Activated CD8-positive, alpha-beta T cell treated with anti-CD3 and anti-CD28 coated beads for 36 hours (primary cell): ENCODE measurements around the gene SPATA31A6. TPM values are rescaled to one million over a fixed set of nuclear protein-coding genes. Genes with fewer than 3 reads are reported as not detected.
"Not testable (repeated sequence)": the region's sequence is repeated elsewhere in the genome, so short reads cannot be mapped to it uniquely, and the experiment has no call there.

ENCODE experiments used
- ATAC-seq: fragments of 200-7000 bp; cut with Tn5 transposase; one replicate; pipeline ENCODE4 v1.10.0; 2021; ENCODE audit warnings: mild to moderate bottlenecking, moderate library complexity
- CTCF ChIA-PET: fragments of 350-600 bp; sonication (Branson Sonifier 250); formaldehyde crosslinking; loops from one replicate; lab custom pipeline; 2021; ENCODE audit warnings: antibody characterized with exemption; lab: Charles Lee
- POLR2A ChIA-PET: fragments of 350-600 bp; sonication (Branson Sonifier 250); formaldehyde crosslinking; loops from one replicate; lab custom pipeline; 2021; ENCODE audit warnings: antibody characterized with exemption; lab: Charles Lee
- DNase-seq: peaks from one replicate; pipeline ENCODE4 v3.0.0-alpha.2; 2020
- H3K27ac Mint-ChIP-seq: one replicate; pipeline ENCODE4 v1.8.0; 2021; ENCODE audit warnings: mild to moderate bottlenecking, mixed read lengths
- H3K27me3 Mint-ChIP-seq: one replicate; pipeline ENCODE4 v1.8.0; 2021; ENCODE audit warnings: mixed read lengths
- H3K36me3 Mint-ChIP-seq: one replicate; pipeline ENCODE4 v1.8.0; 2021; ENCODE audit warnings: low read depth, mixed read lengths
- H3K4me1 Mint-ChIP-seq: one replicate; pipeline ENCODE4 v1.8.0; 2021; ENCODE audit warnings: low read depth, mixed read lengths
- H3K4me3 Mint-ChIP-seq: one replicate; pipeline ENCODE4 v1.8.0; 2021; ENCODE audit warnings: mild to moderate bottlenecking, moderate library complexity, mixed read lengths
- H3K9me3 Mint-ChIP-seq: one replicate; pipeline ENCODE4 v1.8.0; 2021; ENCODE audit warnings: mixed read lengths
- intact Hi-C: fragments of 100-400 bp; cut with micrococcal nuclease; formaldehyde crosslinking; loops from one replicate; pipeline ENCODE4 v1.10.0; 2022
- total RNA-seq, 2 experiments: library from RNA; stranded (reverse); gene quantifications; one replicate each; pipeline ENCODE4 v1.2.3, GENCODE V29; 2021

Gene SPATA31A6
- total RNA-seq: not detected

GRCh38 chr9:42183359-42183758 lies at the start of gene SPATA31A6:
Gene SPATA31A6, plus strand, starts transcription at chr9:42183659. Its CDS starts 29 bp downstream, at chr9:42183688.
- H3K9me3 Mint-ChIP-seq, intact Hi-C loops, DNase-seq, ATAC-seq, CTCF ChIA-PET, H3K4me3 Mint-ChIP-seq, POLR2A ChIA-PET, H3K27ac Mint-ChIP-seq, H3K4me1 Mint-ChIP-seq, H3K36me3 Mint-ChIP-seq, H3K27me3 Mint-ChIP-seq: not testable (repeated sequence)

- CTCF ChIA-PET, POLR2A ChIA-PET, H3K36me3 Mint-ChIP-seq, intact Hi-C loops, ATAC-seq, H3K4me3 Mint-ChIP-seq, H3K4me1 Mint-ChIP-seq, H3K27ac Mint-ChIP-seq, DNase-seq, H3K9me3 Mint-ChIP-seq, H3K27me3 Mint-ChIP-seq: not testable (repeated sequence)
These were observed 23.2 kb upstream of the SPATA31A6 start for GRCh38 chr9:42160299-42160698.

- H3K36me3 Mint-ChIP-seq, H3K9me3 Mint-ChIP-seq, H3K4me1 Mint-ChIP-seq, CTCF ChIA-PET, H3K4me3 Mint-ChIP-seq, H3K27ac Mint-ChIP-seq, intact Hi-C loops, POLR2A ChIA-PET, ATAC-seq, H3K27me3 Mint-ChIP-seq, DNase-seq: not testable (repeated sequence)
These were observed 36.4 kb downstream of the SPATA31A6 start for GRCh38 chr9:42219861-42220260.

GRCh38 chr9:42223230-42223629 lies 39.8 kb downstream of the SPATA31A6 start:
- intact Hi-C loops, H3K4me1 Mint-ChIP-seq, H3K27me3 Mint-ChIP-seq, H3K36me3 Mint-ChIP-seq, ATAC-seq, H3K27ac Mint-ChIP-seq, POLR2A ChIA-PET, H3K4me3 Mint-ChIP-seq, H3K9me3 Mint-ChIP-seq, CTCF ChIA-PET, DNase-seq: not testable (repeated sequence)

- H3K27ac Mint-ChIP-seq, H3K4me1 Mint-ChIP-seq, CTCF ChIA-PET, H3K27me3 Mint-ChIP-seq, H3K36me3 Mint-ChIP-seq, POLR2A ChIA-PET, intact Hi-C loops, H3K4me3 Mint-ChIP-seq, DNase-seq, H3K9me3 Mint-ChIP-seq, ATAC-seq: not testable (repeated sequence)
These were observed 49.6 kb downstream of the SPATA31A6 start for GRCh38 chr9:42233031-42233430.

GRCh38 chr9:42234610-42235009 lies 51.2 kb downstream of the SPATA31A6 start:
- H3K4me1 Mint-ChIP-seq, DNase-seq, intact Hi-C loops, H3K9me3 Mint-ChIP-seq, H3K27me3 Mint-ChIP-seq, ATAC-seq, POLR2A ChIA-PET, CTCF ChIA-PET, H3K27ac Mint-ChIP-seq, H3K4me3 Mint-ChIP-seq, H3K36me3 Mint-ChIP-seq: not testable (repeated sequence)

- H3K9me3 Mint-ChIP-seq, intact Hi-C loops, CTCF ChIA-PET, H3K4me3 Mint-ChIP-seq, H3K27me3 Mint-ChIP-seq, POLR2A ChIA-PET, ATAC-seq, H3K4me1 Mint-ChIP-seq, DNase-seq, H3K36me3 Mint-ChIP-seq, H3K27ac Mint-ChIP-seq: not testable (repeated sequence)
These were observed 52.0 kb downstream of the SPATA31A6 start for GRCh38 chr9:42235352-42235991.

GRCh38 chr9:42236097-42236496 lies 52.6 kb downstream of the SPATA31A6 start:
- DNase-seq, CTCF ChIA-PET, H3K4me3 Mint-ChIP-seq, H3K4me1 Mint-ChIP-seq, H3K36me3 Mint-ChIP-seq, H3K27ac Mint-ChIP-seq, ATAC-seq, POLR2A ChIA-PET, H3K9me3 Mint-ChIP-seq, intact Hi-C loops, H3K27me3 Mint-ChIP-seq: not testable (repeated sequence)

GRCh38 chr9:42237381-42237780 lies 53.9 kb downstream of the SPATA31A6 start:
- CTCF ChIA-PET, POLR2A ChIA-PET, H3K27ac Mint-ChIP-seq, intact Hi-C loops, ATAC-seq, H3K4me1 Mint-ChIP-seq, H3K36me3 Mint-ChIP-seq, DNase-seq, H3K27me3 Mint-ChIP-seq, H3K9me3 Mint-ChIP-seq, H3K4me3 Mint-ChIP-seq: not testable (repeated sequence)

GRCh38 chr9:42238862-42239261 lies 55.4 kb downstream of the SPATA31A6 start:
- H3K9me3 Mint-ChIP-seq, CTCF ChIA-PET, DNase-seq, ATAC-seq, H3K27me3 Mint-ChIP-seq, H3K27ac Mint-ChIP-seq, H3K4me3 Mint-ChIP-seq, H3K4me1 Mint-ChIP-seq, H3K36me3 Mint-ChIP-seq, POLR2A ChIA-PET, intact Hi-C loops: not testable (repeated sequence)
